DOHH2 (cell line): ENCODE results near the gene PRR36.

Experiments used
- H3F3A ChIP-seq: fragments of 200-600 bp; sonication (generic), shearing (Covaris generic); 2 replicates; pipeline ENCODE4 v1.6.0; 2016; ENCODE audit warnings: antibody characterized with exemption, mild to moderate bottlenecking; ENCODE audit not compliant: control insufficient read depth, insufficient read depth
- H3K27ac ChIP-seq: fragments of 200-600 bp; sonication (generic); 2 replicates; pipeline ENCODE4 v1.5.1; 2014; ENCODE audit warnings: low read depth, mild to moderate bottlenecking, low read length, moderate library complexity
- H3K27me3 ChIP-seq: fragments of 200-600 bp; sonication (generic); 2 replicates; pipeline ENCODE4 v1.6.1; 2014; ENCODE audit warnings: mild to moderate bottlenecking, low read length, mixed read lengths; ENCODE audit not compliant: control insufficient read depth
- H3K36me3 ChIP-seq: fragments of 200-600 bp; sonication (generic); 2 replicates; pipeline ENCODE4 v1.6.1; 2014; ENCODE audit warnings: mild to moderate bottlenecking, low read length, moderate library complexity, mixed read lengths; ENCODE audit not compliant: control insufficient read depth
- H3K4me1 ChIP-seq: fragments of 200-600 bp; sonication (generic); 2 replicates; pipeline ENCODE4 v1.6.1; 2014; ENCODE audit warnings: mild to moderate bottlenecking, low read length, mixed read lengths; ENCODE audit not compliant: control insufficient read depth
- H3K4me2 ChIP-seq: fragments of 200-600 bp; sonication (generic); 2 replicates; pipeline ENCODE4 v1.6.0; 2014; ENCODE audit warnings: mild to moderate bottlenecking, low read length, moderate library complexity
- H3K4me3 ChIP-seq: fragments of 200-600 bp; sonication (generic); 2 replicates; pipeline ENCODE4 v1.5.1; 2014; ENCODE audit warnings: mild to moderate bottlenecking, low read length, mixed read lengths
- H3K79me2 ChIP-seq: fragments of 200-600 bp; sonication (generic); 2 replicates; pipeline ENCODE4 v1.6.1; 2014; ENCODE audit warnings: mild to moderate bottlenecking, low read length, mixed read lengths; ENCODE audit not compliant: control insufficient read depth
- H3K9me2 ChIP-seq: fragments of 200-600 bp; sonication (generic); replicated peaks from 2 replicates; pipeline ENCODE4 v1.6.1; 2014; ENCODE audit warnings: mild to moderate bottlenecking, low read length, mixed read lengths; ENCODE audit not compliant: control insufficient read depth
- H3K9me3 ChIP-seq: fragments of 200-600 bp; sonication (generic); 2 replicates; pipeline ENCODE4 v1.6.1; 2014; ENCODE audit warnings: antibody characterized with exemption, low read length, mixed read lengths; ENCODE audit not compliant: control insufficient read depth, insufficient read depth
- H4K20me1 ChIP-seq: fragments of 200-600 bp; sonication (generic); 2 replicates; pipeline ENCODE4 v1.6.0; 2014; ENCODE audit warnings: low read depth, mild to moderate bottlenecking, antibody characterized with exemption, low read length, moderate library complexity; ENCODE audit not compliant: control insufficient read depth, insufficient read depth
- CTCF ChIP-seq: fragments of 200-600 bp; sonication (generic); IDR thresholded peaks from one replicate; pipeline ENCODE4 v1.5.1; 2014; ENCODE audit warnings: antibody characterized with exemption, mild to moderate bottlenecking, low read depth, low read length; ENCODE audit not compliant: poor library complexity, severe bottlenecking
- EZH2phosphoT487 ChIP-seq: fragments of 200-600 bp; sonication (generic); IDR thresholded peaks from 2 replicates; pipeline ENCODE4 v1.6.1; 2017; ENCODE audit warnings: borderline replicate concordance, mild to moderate bottlenecking, antibody characterized with exemption, low read length, moderate library complexity, mixed read lengths

PRR36 gene

GRCh38 chr19:7915250-7916102 lies 41.3 kb upstream of the PRR36 start:
- Histone ChIP-seq H3K4me3 (peak overlapping the region; percentile 47), H3F3A (peaks cover 2% of the 10 kb centered on the region; the same call in 1 of the 2 replicates), H3K36me3 (peaks cover 14% of the 10 kb centered on the region), H3K9me3 (no peaks in the 10 kb centered on the region), H3K9me2 (no peaks in the 10 kb centered on the region), H3K4me1 (peaks cover 37% of the 10 kb centered on the region), H3K27me3 (peaks cover 41% of the 10 kb centered on the region), H3K27ac (no peak overlapping the region), H3K4me2 (peak overlapping the region; percentile 58), H3K79me2 (no peaks in the 10 kb centered on the region), H4K20me1 (no peaks in the 10 kb centered on the region)
- no peak for TF ChIP-seq EZH2phosphoT487
- no peak for TF ChIP-seq CTCF

GRCh38 chr19:7914598-7915045 lies 40.4 kb upstream of the PRR36 start, which contains the start of gene TGFBR3L:
TGFBR3L (plus strand) TSS chr19:7914830.
- peaks cover 2% of the 10 kb centered on the region; the same call in 1 of the 2 replicates for H3F3A ChIP-seq
- peaks cover 33% of the 10 kb centered on the region for H3K4me1 ChIP-seq
- H3K4me3 ChIP-seq: peak within 1 kb of the TSS; percentile 47; the same call in 1 of the 2 replicates
- H3K9me3 ChIP-seq: no peaks in the 10 kb centered on the region
- no peaks in the 10 kb centered on the region for H3K79me2 ChIP-seq
- TF ChIP-seq CTCF: no peak
- no peak for TF ChIP-seq EZH2phosphoT487
- H3K36me3 ChIP-seq: peaks cover 18% of the 10 kb centered on the region
- H3K4me2 ChIP-seq: peak within 1 kb of the TSS; percentile 58
- H3K27ac ChIP-seq: no peak within 1 kb of the TSS
- no peaks in the 10 kb centered on the region for H4K20me1 ChIP-seq
- peaks cover 41% of the 10 kb centered on the region for H3K27me3 ChIP-seq
- no peaks in the 10 kb centered on the region for H3K9me2 ChIP-seq

GRCh38 chr19:7914099-7914498 lies 39.9 kb upstream of the PRR36 start:
- Histone ChIP-seq H3K9me2 (no peaks in the 10 kb centered on the region), H3F3A (no peaks in the 10 kb centered on the region; the same call in 1 of the 2 replicates), H3K36me3 (peaks cover 18% of the 10 kb centered on the region), H3K27ac (no peak overlapping the region), H3K4me1 (peaks cover 29% of the 10 kb centered on the region), H4K20me1 (no peaks in the 10 kb centered on the region), H3K4me3 (no peak overlapping the region), H3K4me2 (no peak overlapping the region), H3K9me3 (no peaks in the 10 kb centered on the region), H3K27me3 (peaks cover 41% of the 10 kb centered on the region), H3K79me2 (no peaks in the 10 kb centered on the region)
- TF ChIP-seq EZH2phosphoT487: no peak
- no peak for TF ChIP-seq CTCF
